GM10248 (cell line): Measurements from ENCODE around the gene RIC1.
"Not testable (repeated sequence)": the region's sequence is repeated elsewhere in the genome, so short reads cannot be mapped to it uniquely, and the experiment has no call there.

Experiments used
- CTCF ChIA-PET: fragments of 300-600 bp; sonication (Branson Sonifier 250); formaldehyde crosslinking; extraction: SDS; loops from one replicate; lab custom pipeline; 2021; ENCODE audit warnings: antibody characterized with exemption; lab: Yijun Ruan, JAX
- POLR2A ChIA-PET: fragments of 350-650 bp; sonication (Branson Sonifier 250); formaldehyde crosslinking; extraction: SDS; loops from one replicate; lab custom pipeline; 2020; ENCODE audit warnings: antibody characterized with exemption; lab: Yijun Ruan, JAX
- DNase-seq: peaks from one replicate; pipeline ENCODE4 v3.0.0; 2012; ENCODE audit errors: extremely low spot score
- CTCF ChIP-seq: IDR thresholded peaks from 2 replicates; pipeline ENCODE4 v1.5.1; 2012; ENCODE audit warnings: mild to moderate bottlenecking, low read depth; ENCODE audit errors: extremely low read depth, missing control alignments, control extremely low read depth

The RIC1 gene

GRCh38 chr9:5719100-5719926 lies 90.4 kb downstream of the RIC1 start:
- ChIA-PET POLR2A (no interaction called here), CTCF (interaction anchor here (1.6 to 2.2 kb wide), 2 partner anchors 9 to 20 kb away, joined by 4 to 5 read pairs; no protein-coding TSS in a partner anchor)
- DNase-seq = no peak
- no peak for TF ChIP-seq CTCF

GRCh38 chr9:5720151-5720550 lies 91.2 kb downstream of the RIC1 start:
- no peak for TF ChIP-seq CTCF
- DNase-seq = no peak
- CTCF ChIA-PET = interaction anchor here (1.3 kb wide), 1 partner anchor 50 kb away, joined by 3 read pairs; no protein-coding TSS in a partner anchor
- POLR2A ChIA-PET = no interaction called here

- DNase-seq = no peak
- ChIA-PET POLR2A (no interaction called here), CTCF (interaction anchor here (1.3 kb wide), 1 partner anchor 48 kb away, joined by 3 read pairs; no protein-coding TSS in a partner anchor)
- TF ChIP-seq CTCF = no peak
Measured at GRCh38 chr9:5721279-5722087, 92.6 kb downstream of the RIC1 start.

GRCh38 chr9:5722679-5723078 lies 93.8 kb downstream of the RIC1 start:
- CTCF ChIA-PET, POLR2A ChIA-PET, DNase-seq: not testable (repeated sequence)

- CTCF ChIA-PET = interaction anchor here (0.7 to 2.2 kb wide), 7 partner anchors 8 to 25 kb away, joined by 3 to 8 read pairs (median 5); no protein-coding TSS in a partner anchor
- no peak for DNase-seq
- POLR2A ChIA-PET = no interaction called here
- TF ChIP-seq CTCF = no peak
Measured at GRCh38 chr9:5735072-5735471, 106.2 kb downstream of the RIC1 start.

- no peak for TF ChIP-seq CTCF
- ChIA-PET POLR2A (no interaction called here), CTCF (interaction anchor here (1.3 to 2.2 kb wide), 5 partner anchors 9 to 32 kb away, joined by 3 to 8 read pairs (median 5); no protein-coding TSS in a partner anchor)
- no peak for DNase-seq
Measured at GRCh38 chr9:5736563-5737346, 107.8 kb downstream of the RIC1 start.
